NCI-H1436 (cell line): ENCODE measurements around the gene CALU.
A peak's percentile ranks its signal among the peaks of the same experiment; 100 is the strongest.

ENCODE experiments used
- DNase-seq: peaks from one replicate; lab custom pipeline; 2025; lab: John Stamatoyannopoulos, UW

The CALU gene

GRCh38 chr7:128752251-128752650 is 13.1 kb downstream of the CALU start:
- DNase-seq, result no peak

GRCh38 chr7:128755075-128755818 is 16.1 kb downstream of the CALU start:
- no peak for DNase-seq

- DNase-seq, result peak; percentile 48
These were observed 16.8 kb downstream of the CALU start for GRCh38 chr7:128755819-128756476.

- DNase-seq, result no peak
These were observed 18.0 kb downstream of the CALU start for GRCh38 chr7:128757203-128757602.

GRCh38 chr7:128758553-128758952 is 19.4 kb downstream of the CALU start:
- DNase-seq, result no peak

GRCh38 chr7:128759242-128759641 is 20.1 kb downstream of the CALU start:
- DNase-seq, result no peak

GRCh38 chr7:128763541-128763940 is 24.4 kb downstream of the CALU start:
- no peak for DNase-seq

- DNase-seq, result no peak
These were observed 28.4 kb downstream of the CALU start for GRCh38 chr7:128767475-128768110.

- DNase-seq, result no peak
These were observed 31.1 kb downstream of the CALU start for GRCh38 chr7:128770233-128770632.

- no peak for DNase-seq
These were observed 34.4 kb downstream of the CALU start for GRCh38 chr7:128773604-128774003.

GRCh38 chr7:128774029-128774689 is 35.0 kb downstream of the CALU start:
- DNase-seq, result no peak

- no peak for DNase-seq
These were observed 35.8 kb downstream of the CALU start for GRCh38 chr7:128774921-128775320.

- DNase-seq, result no peak
These were observed 36.8 kb downstream of the CALU start, which contains the start of gene OPN1SW for GRCh38 chr7:128775744-128776474. TSS of gene OPN1SW (minus strand) at chr7:128775794. CDS start at chr7:128775781, 13 bp downstream.

- DNase-seq, result no peak
These were observed 38.3 kb downstream of the CALU start for GRCh38 chr7:128777156-128778123.

GRCh38 chr7:128778946-128779345 is 39.8 kb downstream of the CALU start:
- no peak for DNase-seq

- DNase-seq, result no peak
These were observed 42.0 kb downstream of the CALU start for GRCh38 chr7:128781126-128781525.

- no peak for DNase-seq
These were observed 42.7 kb downstream of the CALU start for GRCh38 chr7:128781851-128782250.

- no peak for DNase-seq
These were observed 44.1 kb downstream of the CALU start for GRCh38 chr7:128783143-128783861.

- DNase-seq, result no peak
These were observed 46.6 kb downstream of the CALU start for GRCh38 chr7:128785738-128786137.
